Measurements from ENCODE around the gene ASB18.

Gene ASB18

GRCh38 chr2:236156860-236157194, 107.4 kb downstream of the ASB18 start:
- H3K4me1 ChIP-seq = no peaks in the 10 kb centered on the region
- H3K4me3 ChIP-seq (ENCODE audit: low read depth, low read length) = no peak overlapping the region
- H3K27me3 ChIP-seq (ENCODE audit: control insufficient read depth, insufficient read depth, low read length) = no peaks in the 10 kb centered on the region
- no peak overlapping the region for H2AFZ ChIP-seq
- H3K9me3 ChIP-seq (ENCODE audit: control insufficient read depth, low read length) = no peaks in the 10 kb centered on the region
- no peak overlapping the region for H3K9ac ChIP-seq
- H3K27ac ChIP-seq = no peak overlapping the region
- H3K79me2 ChIP-seq = no peaks in the 10 kb centered on the region
- TF ChIP-seq, protein P1, sequence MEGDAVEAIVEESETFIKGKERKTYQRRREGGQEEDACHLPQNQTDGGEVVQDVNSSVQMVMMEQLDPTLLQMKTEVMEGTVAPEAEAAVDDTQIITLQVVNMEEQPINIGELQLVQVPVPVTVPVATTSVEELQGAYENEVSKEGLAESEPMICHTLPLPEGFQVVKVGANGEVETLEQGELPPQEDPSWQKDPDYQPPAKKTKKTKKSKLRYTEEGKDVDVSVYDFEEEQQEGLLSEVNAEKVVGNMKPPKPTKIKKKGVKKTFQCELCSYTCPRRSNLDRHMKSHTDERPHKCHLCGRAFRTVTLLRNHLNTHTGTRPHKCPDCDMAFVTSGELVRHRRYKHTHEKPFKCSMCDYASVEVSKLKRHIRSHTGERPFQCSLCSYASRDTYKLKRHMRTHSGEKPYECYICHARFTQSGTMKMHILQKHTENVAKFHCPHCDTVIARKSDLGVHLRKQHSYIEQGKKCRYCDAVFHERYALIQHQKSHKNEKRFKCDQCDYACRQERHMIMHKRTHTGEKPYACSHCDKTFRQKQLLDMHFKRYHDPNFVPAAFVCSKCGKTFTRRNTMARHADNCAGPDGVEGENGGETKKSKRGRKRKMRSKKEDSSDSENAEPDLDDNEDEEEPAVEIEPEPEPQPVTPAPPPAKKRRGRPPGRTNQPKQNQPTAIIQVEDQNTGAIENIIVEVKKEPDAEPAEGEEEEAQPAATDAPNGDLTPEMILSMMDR (IDR thresholded peaks at IDR 0.05) = no peak
- no peak overlapping the region for H3K4me2 ChIP-seq (ENCODE audit: low read length)
- H3K36me3 ChIP-seq (ENCODE audit: control insufficient read depth, insufficient read depth, low read length) = no peaks in the 10 kb centered on the region

DNA sequence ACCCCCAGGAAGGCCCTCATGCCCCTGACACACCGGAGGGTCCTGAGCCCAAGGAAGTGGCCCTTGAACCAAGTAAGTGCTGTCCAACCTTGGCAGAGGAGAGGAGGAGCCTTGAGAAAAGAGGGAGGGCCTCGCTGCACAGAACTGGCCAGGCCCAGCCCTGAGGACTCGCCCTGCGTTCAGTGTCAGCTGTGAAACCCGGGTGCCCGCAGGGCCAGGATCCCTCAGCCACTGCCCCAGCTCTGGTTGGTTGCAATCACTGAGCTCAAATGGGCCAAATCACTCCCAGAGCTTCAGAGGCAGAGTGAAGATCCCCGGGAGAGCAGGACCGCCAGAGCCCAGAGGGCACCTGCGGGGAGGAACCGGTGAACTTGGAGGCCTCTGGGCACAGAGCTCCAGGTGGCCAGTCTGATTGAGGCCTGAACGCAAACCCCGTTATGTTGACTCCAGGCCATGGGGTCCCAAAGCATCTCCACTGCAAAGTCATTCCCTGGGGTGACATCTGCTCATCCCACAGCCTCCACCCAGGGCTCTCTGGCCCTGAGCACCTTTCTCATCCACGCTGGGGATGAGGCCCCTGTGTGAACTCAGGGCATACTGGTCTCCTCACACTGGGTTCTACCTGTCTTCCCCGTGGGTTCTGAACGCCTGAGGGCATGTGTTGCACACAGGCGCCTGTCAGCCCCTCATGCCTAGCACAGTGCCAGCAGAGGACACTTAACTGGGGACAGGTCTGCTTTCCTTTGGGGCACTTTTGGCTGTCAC, 107.9 kb downstream of the ASB18 start:
- H3K27me3 ChIP-seq (ENCODE audit: control insufficient read depth, insufficient read depth, low read length) = no peaks in the 10 kb centered on the region
- no peaks in the 10 kb centered on the region for H3K79me2 ChIP-seq
- no peak overlapping the region for H3K9ac ChIP-seq
- no peaks in the 10 kb centered on the region for H3K9me3 ChIP-seq (ENCODE audit: control insufficient read depth, low read length)
- H3K4me1 ChIP-seq = no peaks in the 10 kb centered on the region
- no peaks in the 10 kb centered on the region for H3K36me3 ChIP-seq (ENCODE audit: control insufficient read depth, insufficient read depth, low read length)
- H3K4me3 ChIP-seq (ENCODE audit: low read depth, low read length) = no peak overlapping the region
- no peak overlapping the region for H3K27ac ChIP-seq
- TF ChIP-seq, protein P1 (IDR thresholded peaks at IDR 0.05) = no peak
- H3K4me2 ChIP-seq (ENCODE audit: low read length) = no peak overlapping the region
- H2AFZ ChIP-seq = no peak overlapping the region

DNA sequence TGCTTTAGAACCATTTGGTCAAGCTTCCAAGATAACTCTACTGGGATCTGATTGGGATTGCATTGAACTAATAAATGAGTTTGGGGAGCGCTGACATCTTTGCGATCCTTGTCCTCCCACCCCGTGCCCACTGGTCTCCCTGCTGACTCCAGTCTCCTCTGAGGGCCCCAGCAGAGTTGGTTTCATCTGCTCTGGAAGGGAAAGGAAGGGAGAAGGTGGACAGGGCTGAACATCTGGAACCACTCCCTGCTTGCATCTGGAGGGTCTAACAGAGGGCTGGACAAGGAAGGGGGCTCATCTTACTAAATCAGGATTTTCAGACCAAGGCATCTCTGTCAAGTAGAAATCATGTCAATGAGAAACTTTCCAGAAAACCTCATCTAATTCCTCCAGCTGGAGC, 108.8 kb downstream of the ASB18 start:
- TF ChIP-seq, protein P1 (IDR thresholded peaks at IDR 0.05) = no peak
- no peaks in the 10 kb centered on the region for H3K27me3 ChIP-seq (ENCODE audit: control insufficient read depth, insufficient read depth, low read length)
- no peak overlapping the region for H3K27ac ChIP-seq

GRCh38 chr2:236146436-236146835, 117.8 kb downstream of the ASB18 start:
- Histone ChIP-seq H2AFZ (no peak overlapping the region), H3K4me3 (ENCODE audit: low read depth, low read length) (no peak overlapping the region), H3K9me3 (ENCODE audit: control insufficient read depth, low read length) (no peaks in the 10 kb centered on the region), H3K36me3 (ENCODE audit: control insufficient read depth, insufficient read depth, low read length) (no peaks in the 10 kb centered on the region), H3K27me3 (ENCODE audit: control insufficient read depth, insufficient read depth, low read length) (no peaks in the 10 kb centered on the region), H3K4me1 (no peaks in the 10 kb centered on the region), H3K79me2 (no peaks in the 10 kb centered on the region), H3K27ac (no peak overlapping the region), H3K4me2 (ENCODE audit: low read length) (no peak overlapping the region), H3K9ac (no peak overlapping the region)
- TF ChIP-seq, protein P1 (IDR thresholded peaks at IDR 0.05) = no peak

More for the DNA sequence above, 108.8 kb downstream of the ASB18 start:
- H3K4me3 ChIP-seq (ENCODE audit: low read depth, low read length) = no peak overlapping the region
- H2AFZ ChIP-seq = no peak overlapping the region
- H3K36me3 ChIP-seq (ENCODE audit: control insufficient read depth, insufficient read depth, low read length) = no peaks in the 10 kb centered on the region
- no peaks in the 10 kb centered on the region for H3K9me3 ChIP-seq (ENCODE audit: control insufficient read depth, low read length)
- no peaks in the 10 kb centered on the region for H3K79me2 ChIP-seq
- H3K4me2 ChIP-seq (ENCODE audit: low read length) = no peak overlapping the region
- H3K4me1 ChIP-seq = no peaks in the 10 kb centered on the region
- no peak overlapping the region for H3K9ac ChIP-seq

DNA sequence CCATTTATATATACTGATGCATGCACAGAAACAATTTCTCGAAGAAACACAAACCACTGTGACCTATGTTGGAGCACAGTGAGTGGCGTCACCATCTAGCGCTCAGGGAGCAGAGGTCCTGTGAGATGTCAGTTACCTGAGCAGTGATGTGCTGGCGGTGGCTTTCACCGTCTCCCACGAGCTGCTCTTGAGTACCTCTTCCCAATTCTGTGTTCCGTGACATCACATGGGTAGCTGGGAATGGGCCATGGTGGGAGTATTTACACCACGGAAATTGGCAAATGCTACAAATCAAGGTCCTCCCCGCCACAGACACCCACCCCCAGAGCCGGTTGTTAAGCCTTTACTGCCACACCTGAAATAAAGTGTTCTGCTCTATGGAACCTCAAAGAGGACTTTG, 120.4 kb downstream of the ASB18 start:
- Histone ChIP-seq H3K27me3 (ENCODE audit: control insufficient read depth, insufficient read depth, low read length) (no peaks in the 10 kb centered on the region), H3K79me2 (no peaks in the 10 kb centered on the region), H3K9me3 (ENCODE audit: control insufficient read depth, low read length) (no peaks in the 10 kb centered on the region), H3K9ac (no peak overlapping the region), H2AFZ (no peak overlapping the region), H3K4me3 (ENCODE audit: low read depth, low read length) (no peak overlapping the region), H3K27ac (no peak overlapping the region), H3K4me2 (ENCODE audit: low read length) (no peak overlapping the region), H3K36me3 (ENCODE audit: control insufficient read depth, insufficient read depth, low read length) (no peaks in the 10 kb centered on the region), H3K4me1 (no peaks in the 10 kb centered on the region)
- TF ChIP-seq, protein P1 (IDR thresholded peaks at IDR 0.05) = no peak

Data from parathyroid adenoma (tissue), 2 donors.